ENCODE data around the gene SPRED3.

The SPRED3 gene

DNA sequence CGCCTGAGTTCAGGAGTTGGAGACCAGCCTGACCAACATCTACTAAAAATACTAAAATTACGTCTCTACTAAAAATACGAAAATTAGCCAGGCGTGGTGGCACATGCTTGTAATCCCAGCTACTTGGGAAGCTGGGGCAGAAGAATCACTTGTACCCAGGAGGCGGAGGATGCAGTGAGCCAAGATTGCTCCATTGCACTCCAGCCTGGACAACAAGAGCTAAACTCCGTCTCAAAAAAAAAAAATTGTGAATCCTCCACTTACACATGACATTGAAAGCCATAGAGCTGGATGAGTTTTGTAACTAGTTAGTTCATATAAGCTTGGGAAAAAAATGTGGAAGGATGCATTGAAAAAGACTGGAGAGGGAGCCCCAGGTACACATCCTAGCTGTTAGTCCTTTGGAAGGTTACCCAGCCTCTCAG is 14.6 kb upstream of the SPRED3 start:
- DNase-seq, result no peak

DNA sequence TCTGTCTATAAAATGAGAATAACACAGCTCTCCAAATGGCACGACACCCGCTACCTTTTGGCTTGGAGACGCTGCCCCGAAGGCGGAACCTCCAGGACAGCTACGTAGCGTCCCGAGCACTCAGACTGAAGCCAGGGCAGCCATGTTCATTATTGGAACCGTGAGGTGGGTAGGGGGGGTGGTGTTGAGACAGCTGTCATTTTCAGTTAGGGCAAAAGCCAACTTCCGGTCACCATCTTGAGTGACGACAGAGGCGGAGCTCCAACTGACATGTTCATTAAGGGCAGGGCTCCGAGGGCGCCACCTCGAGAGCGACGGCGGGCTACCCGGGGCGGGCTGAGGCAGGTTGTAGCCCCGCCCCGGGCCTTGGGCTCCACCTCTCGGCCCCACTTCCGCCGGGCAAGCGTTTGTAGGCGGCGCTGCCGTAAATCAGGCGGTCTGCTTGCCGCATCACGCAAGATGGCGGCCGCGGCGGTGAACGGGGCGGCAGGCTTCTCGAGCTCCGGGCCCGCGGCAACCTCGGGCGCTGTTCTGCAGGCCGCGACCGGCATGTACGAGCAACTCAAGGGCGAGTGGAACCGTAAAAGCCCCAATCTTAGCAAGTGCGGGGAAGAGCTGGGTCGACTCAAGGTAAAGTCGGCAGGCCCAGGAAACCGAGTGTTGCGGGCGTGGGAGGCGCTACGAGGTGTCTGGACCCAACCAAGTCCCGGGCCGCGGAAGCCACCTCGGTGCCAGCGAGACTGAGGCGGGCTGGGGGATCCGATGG is 14.0 kb upstream of the SPRED3 start, which contains the start of gene PSMD8:
PSMD8 (plus strand) TSS at position 240 of the 766 bp plus-strand sequence; CDS start at position 271, 31 bp downstream.
- peak; percentile 99 for DNase-seq

GRCh38 chr19:38375098-38375493 is 13.4 kb upstream of the SPRED3 start:
- DNase-seq, result no peak

- no peak for DNase-seq
Measured at GRCh38 chr19:38375748-38376147, 12.7 kb upstream of the SPRED3 start.

- no peak for DNase-seq
Measured at GRCh38 chr19:38376576-38376975, 11.9 kb upstream of the SPRED3 start.

GRCh38 chr19:38377052-38377451 is 11.4 kb upstream of the SPRED3 start:
- DNase-seq, result no peak

GRCh38 chr19:38378866-38379265 is 9.6 kb upstream of the SPRED3 start:
- no peak for DNase-seq

GRCh38 chr19:38381138-38381537 is 7.4 kb upstream of the SPRED3 start:
- no peak for DNase-seq

- DNase-seq, result no peak
Measured at GRCh38 chr19:38383184-38383583, 5.3 kb upstream of the SPRED3 start.

GRCh38 chr19:38383743-38384142 is 4.8 kb upstream of the SPRED3 start:
- no peak for DNase-seq

DNA sequence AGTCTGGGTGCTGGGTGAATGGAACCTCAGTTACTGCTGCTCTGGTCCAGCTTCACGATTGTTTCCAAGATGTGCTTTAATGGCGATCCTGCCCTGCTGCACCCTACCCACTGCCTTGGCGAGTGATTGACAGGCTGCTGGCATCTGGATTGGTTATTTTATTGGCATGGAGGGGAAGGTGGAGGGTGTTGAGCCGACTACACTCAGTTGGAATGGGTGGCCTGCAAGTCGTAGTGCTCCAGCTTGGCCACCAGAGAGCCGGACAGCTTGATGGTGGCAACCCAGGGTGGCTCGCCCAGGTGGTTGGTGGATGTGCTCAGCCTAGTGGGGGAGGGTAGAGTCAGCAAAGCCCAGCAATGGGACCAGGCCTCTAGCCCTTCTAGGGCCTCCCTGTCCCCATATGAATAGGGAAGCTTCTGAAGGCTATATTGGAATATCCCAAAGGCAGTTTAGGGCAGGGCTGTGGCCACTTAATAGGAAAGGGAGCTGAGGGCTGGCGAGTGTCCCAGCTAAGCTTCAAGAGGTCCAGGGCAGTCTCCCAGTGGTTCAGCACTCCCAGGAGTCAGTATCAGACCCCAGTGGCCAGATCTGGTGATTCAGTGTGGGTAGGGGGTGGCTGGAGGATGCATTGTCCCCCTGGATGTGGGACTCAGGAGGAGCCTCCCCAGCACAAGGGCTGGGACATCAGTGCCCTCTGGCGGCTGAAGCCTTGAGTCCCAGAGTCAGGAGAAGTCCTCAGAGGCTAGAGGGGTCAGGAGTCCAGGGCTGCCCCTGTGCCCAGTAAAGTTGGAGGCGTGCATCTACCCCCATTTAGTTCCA is 4.1 kb upstream of the SPRED3 start:
- peak; percentile 39 for DNase-seq

DNA sequence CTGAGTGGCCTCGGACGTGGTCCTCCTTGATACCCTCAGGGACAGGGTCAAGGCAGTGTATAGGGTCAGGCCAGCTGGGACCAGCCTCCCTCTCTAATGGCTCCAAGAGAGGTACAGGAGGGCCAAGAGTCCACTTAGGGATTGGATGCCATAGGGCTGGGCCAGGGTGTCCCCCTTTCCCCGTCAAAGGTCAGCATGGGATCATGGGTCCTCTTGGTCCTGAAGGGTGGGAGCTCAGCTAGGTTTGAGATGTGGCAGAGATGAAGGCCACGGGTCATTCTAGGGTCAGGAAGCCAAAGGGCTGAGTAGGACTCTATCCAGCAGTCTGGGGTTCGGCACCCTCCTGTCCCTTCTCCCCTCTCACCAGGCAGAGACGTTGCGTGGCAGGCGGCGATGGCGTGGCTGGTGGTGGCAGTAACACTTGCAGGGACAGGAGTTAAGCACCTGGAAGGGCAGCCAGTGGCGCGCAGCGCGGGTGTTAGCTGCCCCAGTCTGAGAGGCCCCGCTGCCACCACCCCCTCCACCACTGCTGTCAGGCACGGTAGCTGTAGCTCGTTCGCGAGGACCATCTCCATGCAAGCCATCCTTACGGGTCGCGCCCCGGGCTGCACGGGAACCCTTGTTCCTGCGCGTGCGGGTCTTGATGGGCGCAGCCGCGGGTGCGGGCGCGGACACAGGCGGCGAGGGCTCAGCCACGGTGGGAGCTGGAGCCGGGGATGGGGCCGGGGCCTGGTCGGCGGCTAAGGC is 3.3 kb upstream of the SPRED3 start:
- no peak for DNase-seq

GRCh38 chr19:38385804-38386257 is 2.7 kb upstream of the SPRED3 start:
- peak; percentile 24 for DNase-seq

DNA sequence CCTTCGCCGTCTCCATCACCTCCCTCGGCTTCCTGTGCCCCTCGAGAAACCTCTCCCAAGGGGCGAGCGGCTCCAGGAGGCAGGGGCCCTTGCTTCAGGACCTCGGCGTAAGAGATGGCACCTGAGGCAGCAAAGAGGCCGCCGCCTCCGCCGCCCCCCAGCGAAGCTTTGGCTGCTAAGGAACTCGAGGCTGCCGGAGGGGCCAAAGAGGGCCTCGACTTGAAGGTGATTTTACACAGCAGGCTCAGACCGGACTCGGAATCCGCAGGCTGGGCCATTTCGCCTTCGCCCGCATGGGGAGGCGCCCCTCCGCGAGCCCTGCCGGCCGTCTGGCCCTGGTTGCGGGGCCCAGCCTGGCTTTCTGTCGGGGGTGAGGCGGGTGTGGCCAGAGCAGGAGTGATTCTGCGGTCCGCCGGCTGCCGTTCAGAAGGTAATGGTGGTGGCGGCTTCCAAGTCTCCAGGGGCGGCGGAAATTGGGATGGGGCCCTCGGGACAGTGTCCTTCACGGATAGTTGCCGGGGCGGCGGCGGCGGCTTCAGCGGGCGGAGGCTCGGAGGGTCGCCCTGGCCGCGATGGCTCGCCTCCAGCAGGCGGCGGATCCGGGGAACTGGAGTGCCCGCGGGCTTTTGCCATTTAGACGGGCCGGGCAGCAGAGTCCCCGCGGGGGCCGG is 2.1 kb upstream of the SPRED3 start:
- peak; percentile 34 for DNase-seq

- DNase-seq, result no peak
Measured at GRCh38 chr19:38386971-38387549, 1.4 kb upstream of the SPRED3 start.

GRCh38 chr19:38387550-38388348 is 748 bp upstream of the SPRED3 start, which contains the start of gene GGN:
TSS of gene GGN (minus strand) at chr19:38388034. CDS start at chr19:38387261, 773 bp downstream.
- peak; percentile 91 for DNase-seq

- peak; percentile 64 for DNase-seq
Measured at GRCh38 chr19:38389101-38389925, 816 bp downstream of the SPRED3 start.

- no peak for DNase-seq
Measured at GRCh38 chr19:38389957-38390924, 1.7 kb downstream of the SPRED3 start.

GRCh38 chr19:38391911-38392464 is 3.5 kb downstream of the SPRED3 start:
- no peak for DNase-seq

Data from eye (tissue), 1 donor.